GM06990 (cell line): Measurements from ENCODE around the gene CFD.

Source experiments
- DNase-seq: peaks from one replicate; pipeline ENCODE4 v3.0.0-alpha.2; 2011; ENCODE audit not compliant: insufficient read length; ENCODE audit errors: extremely low read depth
- H3K27me3 ChIP-seq: replicated peaks from 2 replicates; pipeline ENCODE4 v1.6.0; 2011; ENCODE audit warnings: low read length; ENCODE audit not compliant: control insufficient read depth, insufficient read depth
- H3K36me3 ChIP-seq: 2 replicates; pipeline ENCODE4 v1.5.1; 2011; ENCODE audit warnings: low read length; ENCODE audit not compliant: control insufficient read depth, insufficient read depth
- H3K4me3 ChIP-seq: replicated peaks from 2 replicates; pipeline ENCODE4 v1.5.1; 2011; ENCODE audit warnings: low read depth, mild to moderate bottlenecking, control low read depth, low read length
- CTCF ChIP-seq: IDR thresholded peaks from 2 replicates; pipeline ENCODE4 v1.5.1; 2011; ENCODE audit warnings: low read length, control low read depth, mild to moderate bottlenecking, inconsistent platforms; ENCODE audit not compliant: insufficient read depth, poor library complexity, severe bottlenecking

CFD gene

DNA sequence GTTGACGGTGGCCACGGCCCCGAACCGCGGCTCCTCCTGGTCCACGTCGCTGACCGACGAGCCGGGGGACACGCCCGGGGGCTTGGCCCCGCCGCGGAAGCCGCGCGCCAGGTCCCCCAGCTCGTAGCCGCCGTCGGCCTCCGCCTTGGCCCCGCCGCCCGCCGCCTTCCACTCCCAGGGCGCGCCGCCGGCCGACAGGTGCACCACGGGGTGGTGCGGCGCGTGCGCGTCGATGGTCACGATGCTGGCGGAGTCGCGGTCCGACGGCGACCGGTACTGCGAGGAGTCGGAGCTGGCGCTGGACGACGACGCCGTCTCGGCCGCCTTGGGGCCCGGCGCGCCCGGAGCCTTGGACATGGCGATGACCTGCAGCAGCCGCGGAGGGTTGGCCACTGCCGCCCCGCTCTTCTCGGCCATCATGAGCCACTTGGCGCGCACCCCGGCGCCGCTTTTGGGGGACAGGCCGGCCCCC lies 46.7 kb upstream of the CFD start:
- Histone ChIP-seq H3K36me3 (peaks cover 19% of the 10 kb centered on the region), H3K4me3 (no peak overlapping the region), H3K27me3 (no peaks in the 10 kb centered on the region)
- no peak for DNase-seq
- TF ChIP-seq CTCF = no peak

DNA sequence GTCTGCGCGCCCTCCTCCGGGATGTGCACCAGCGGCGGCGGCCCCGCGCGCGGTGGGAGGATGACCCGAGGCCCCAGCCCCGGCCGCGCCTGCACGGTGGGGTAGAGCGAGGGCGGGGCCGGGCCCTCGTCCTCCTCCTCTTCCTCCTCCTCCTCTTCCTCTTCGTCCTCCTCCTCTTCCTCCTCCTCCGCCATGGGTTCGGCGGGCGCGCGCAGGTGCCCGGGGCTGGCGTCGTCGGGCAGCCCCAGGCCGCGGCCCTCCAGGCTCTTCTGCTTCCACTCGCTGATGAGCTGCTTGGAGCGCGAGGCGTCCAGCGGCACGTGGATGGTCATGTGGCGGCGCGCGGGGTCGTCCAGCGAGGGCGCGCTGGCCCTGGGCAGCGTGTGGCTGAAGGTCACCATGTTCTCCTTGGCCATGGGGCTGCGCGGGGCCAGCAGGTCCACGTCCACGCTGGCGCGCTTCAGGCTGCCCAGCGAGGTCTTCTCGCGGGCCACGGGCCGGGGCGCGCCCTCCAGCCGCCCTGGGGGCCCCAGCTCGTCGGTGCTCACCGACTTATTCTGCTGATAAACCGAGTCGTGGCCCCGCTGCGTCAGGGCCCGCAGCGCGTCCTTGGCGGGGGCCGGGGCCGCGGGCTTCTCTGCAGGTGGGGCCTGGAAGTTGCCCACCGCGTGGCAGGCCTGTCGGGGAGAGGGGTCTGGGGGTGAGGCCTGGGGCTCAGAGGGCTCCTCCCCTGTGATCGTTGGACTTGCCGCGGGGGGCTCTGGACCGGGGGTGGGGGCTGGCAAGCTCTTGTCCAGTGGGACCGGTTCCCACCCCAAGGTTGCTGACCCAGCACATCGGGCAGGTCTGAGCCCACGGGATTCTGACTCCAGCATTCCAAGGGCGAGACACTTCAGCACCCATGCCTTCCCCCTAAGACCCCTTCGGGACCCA lies 46.0 kb upstream of the CFD start:
- Histone ChIP-seq H3K36me3 (peaks cover 18% of the 10 kb centered on the region), H3K27me3 (no peaks in the 10 kb centered on the region), H3K4me3 (no peak overlapping the region)
- TF ChIP-seq CTCF = no peak
- no peak for DNase-seq

GRCh38 chr19:814152-815078 lies 45.0 kb upstream of the CFD start:
- TF ChIP-seq CTCF = no peak
- peak; percentile 55 for DNase-seq
- Histone ChIP-seq H3K36me3 (peaks cover 17% of the 10 kb centered on the region), H3K4me3 (no peak overlapping the region), H3K27me3 (no peaks in the 10 kb centered on the region)

GRCh38 chr19:815079-815774 lies 44.2 kb upstream of the CFD start:
- no peak for DNase-seq
- H3K27me3 ChIP-seq = no peaks in the 10 kb centered on the region
- TF ChIP-seq CTCF = no peak
- peaks cover 11% of the 10 kb centered on the region for H3K36me3 ChIP-seq
- H3K4me3 ChIP-seq = no peak overlapping the region

DNA sequence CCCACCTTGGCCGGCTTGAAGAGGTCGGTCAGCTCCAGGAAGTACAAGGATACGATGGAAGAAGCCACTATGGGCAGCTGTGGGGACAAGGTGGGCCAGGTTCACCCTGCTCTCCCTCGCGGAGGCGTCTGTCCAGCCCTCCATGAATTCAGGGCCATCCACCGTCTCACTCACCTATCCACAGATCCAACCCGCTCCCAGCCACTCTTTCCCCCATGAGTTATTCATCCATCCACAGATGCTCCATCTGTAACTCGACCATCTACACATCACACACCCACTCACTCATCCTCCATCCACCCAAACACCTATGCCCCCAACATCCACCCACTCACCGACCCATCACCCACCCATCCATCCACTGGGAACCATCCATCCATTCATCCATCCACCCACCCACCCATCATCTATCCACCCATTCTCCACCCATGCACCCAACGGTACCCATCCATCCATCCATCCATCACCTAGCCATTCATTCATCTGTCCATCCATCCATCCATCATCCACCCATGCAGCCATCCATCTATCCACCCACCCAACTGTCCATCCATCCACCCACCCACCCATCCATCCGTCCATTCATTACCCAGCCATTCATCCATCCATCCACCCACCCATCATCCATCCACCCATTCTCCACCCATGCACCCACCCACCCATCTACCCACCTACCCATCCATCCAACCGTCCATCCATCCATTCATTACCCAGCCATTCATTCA lies 43.5 kb upstream of the CFD start:
- no peak for DNase-seq
- no peak for TF ChIP-seq CTCF
- Histone ChIP-seq H3K36me3 (peaks cover 4% of the 10 kb centered on the region), H3K27me3 (no peaks in the 10 kb centered on the region), H3K4me3 (no peak overlapping the region)
